HCT116 (cell line): ENCODE data around the gene GNAS. TPM values are rescaled to one million over a fixed set of nuclear protein-coding genes. Genes with fewer than 3 reads are reported as not detected.

ENCODE experiments used
- ATAC-seq: fragments of 200-7000 bp; cut with Tn5 transposase; 2 replicates; pipeline ENCODE4 v1.9.1; 2020; ENCODE audit warnings: mild to moderate bottlenecking, moderate library complexity
- BruUV-seq: library from RNA; stranded (reverse); fragments of 400-500 nt; replicated peaks from 2 replicates; lab custom pipeline; 2021; lab: Mats Ljungman, UMichigan
- CTCF ChIA-PET: fragments of 300-600 bp; sonication (Branson Sonifier 250); formaldehyde crosslinking; loops from one replicate; lab custom pipeline; 2021; ENCODE audit warnings: antibody characterized with exemption; lab: Charles Lee
- POLR2A ChIA-PET: fragments of 300-600, 350-600 bp; sonication (Branson Sonifier 250); formaldehyde crosslinking; loops from one replicate; lab custom pipeline; 2021; ENCODE audit warnings: antibody characterized with exemption; lab: Charles Lee
- RAD21 ChIA-PET, 2 experiments: fragments of 300-600 bp; sonication (Branson Sonifier 250); formaldehyde crosslinking; loops; one replicate each; lab custom pipeline; 2023; ENCODE audit warnings: low total read pairs in 2 of 2; ENCODE audit not compliant: uncharacterized antibody in 2 of 2, unreplicated experiment in 2 of 2, low non-redundant PET in 1 of 2; lab: Charles Lee
- DNase-seq: peaks from one replicate; pipeline ENCODE4 v3.0.0-alpha.2; 2010; ENCODE audit warnings: low read depth, low spot score
- H2AFZ ChIP-seq: fragments of 200-600 bp; shearing (Covaris generic), sonication (generic); 2 replicates; pipeline ENCODE4 v1.6.1; 2017; ENCODE audit warnings: low read depth, mixed run types, mixed read lengths, antibody characterized with exemption, low read length; ENCODE audit not compliant: poor library complexity, severe bottlenecking
- H3K27ac ChIP-seq: 2 replicates; pipeline ENCODE4 v1.5.1; 2012; ENCODE audit warnings: low read depth, low read length
- H3K27me3 ChIP-seq: fragments of 200-600 bp; sonication (generic); 2 replicates; pipeline ENCODE4 v1.6.1; 2016; ENCODE audit warnings: mixed run types, low read length, mixed read lengths; ENCODE audit not compliant: insufficient read depth
- H3K36me3 ChIP-seq, 2 experiments: fragments of 200-500 bp in 1 of 2; fragments of 200-600 bp in 1 of 2; sonication (Bioruptor generic) in 1 of 2; sonication (generic) in 1 of 2; 2 replicates each; pipeline versions ENCODE4 v1.5.1 to v1.6.1; 2014 to 2016; ENCODE audit warnings: low read length in 2 of 2, inconsistent platforms in 1 of 2, mixed read lengths in 1 of 2, mixed run types in 1 of 2; ENCODE audit not compliant: insufficient read depth in 2 of 2, control insufficient read depth in 1 of 2
- H3K4me1 ChIP-seq, 2 experiments: fragments of 200-600 bp in 1 of 2; sonication (generic) in 1 of 2; 2 replicates each; pipeline versions ENCODE4 v1.5.1 to v1.6.1; 2012 to 2017; ENCODE audit warnings: low read length in 2 of 2, inconsistent platforms in 1 of 2, mild to moderate bottlenecking in 1 of 2, mixed read lengths in 1 of 2, mixed run types in 1 of 2, moderate library complexity in 1 of 2; ENCODE audit not compliant: insufficient read depth in 2 of 2, control insufficient read depth in 1 of 2
- H3K4me2 ChIP-seq: fragments of 200-600 bp; sonication (generic); 2 replicates; pipeline ENCODE4 v1.6.1; 2017; ENCODE audit warnings: mixed run types, low read length, mixed read lengths
- H3K4me3 ChIP-seq, 2 experiments: fragments of 200-600 bp in 1 of 2; sonication (generic) in 1 of 2; replicated peaks in 1 of 2; 2 replicates each; pipeline ENCODE4 v1.5.1; 2011 to 2016; ENCODE audit warnings: low read length in 2 of 2, control low read depth in 1 of 2, low read depth in 1 of 2, mild to moderate bottlenecking in 1 of 2, mixed read lengths in 1 of 2, mixed run types in 1 of 2
- H3K79me2 ChIP-seq: fragments of 200-600 bp; sonication (generic); 2 replicates; pipeline ENCODE4 v1.6.1; 2017; ENCODE audit warnings: mild to moderate bottlenecking, mixed run types, low read length, moderate library complexity, mixed read lengths; ENCODE audit not compliant: insufficient read depth
- H3K9ac ChIP-seq: fragments of 200-600 bp; sonication (generic); 2 replicates; pipeline ENCODE4 v1.6.1; 2016; ENCODE audit warnings: low read length, mixed read lengths
- H3K9me2 ChIP-seq: fragments of 200-600 bp; sonication (generic), shearing (Covaris generic); 2 replicates; pipeline ENCODE4 v1.6.1; 2017; ENCODE audit warnings: mixed run types, mild to moderate bottlenecking, moderate library complexity; ENCODE audit not compliant: insufficient read depth
- H3K9me3 ChIP-seq, 2 experiments: fragments of 200-500 bp in 1 of 2; fragments of 200-600 bp in 1 of 2; sonication (Bioruptor generic) in 1 of 2; sonication (generic) in 1 of 2; 2 replicates each; pipeline ENCODE4 v1.6.1; 2014 to 2017; ENCODE audit warnings: low read length in 2 of 2, mixed read lengths in 2 of 2, inconsistent platforms in 1 of 2, low read depth in 1 of 2, mild to moderate bottlenecking in 1 of 2, mixed run types in 1 of 2, moderate library complexity in 1 of 2; ENCODE audit not compliant: control insufficient read depth in 1 of 2, insufficient read depth in 1 of 2
- H4K20me1 ChIP-seq: fragments of 200-600 bp; sonication (generic), shearing (Covaris generic); 2 replicates; pipeline ENCODE4 v1.6.1; 2017; ENCODE audit warnings: mixed run types, mild to moderate bottlenecking, moderate library complexity; ENCODE audit not compliant: insufficient read depth
- CBX3 ChIP-seq: IDR thresholded peaks from 2 replicates; pipeline ENCODE4 v1.6.1; 2012; ENCODE audit warnings: low read depth
- ELF1 ChIP-seq: IDR thresholded peaks from 2 replicates; pipeline ENCODE4 v1.6.1; 2012; ENCODE audit warnings: low read depth, borderline replicate concordance
- EZH2 ChIP-seq: fragments of 200-600 bp; sonication (generic); IDR thresholded peaks from 2 replicates; pipeline ENCODE4 v1.6.1; 2017; ENCODE audit warnings: antibody characterized with exemption, mixed run types
- EZH2phosphoT487 ChIP-seq: fragments of 200-600 bp; IDR thresholded peaks from 2 replicates; pipeline ENCODE4 v1.6.1; 2018; ENCODE audit warnings: antibody characterized with exemption, borderline replicate concordance
- RAD21 ChIP-seq: IDR thresholded peaks from 2 replicates; pipeline ENCODE4 v1.6.1; 2012; ENCODE audit warnings: low read depth, mild to moderate bottlenecking
- SIN3A ChIP-seq: IDR thresholded peaks from 2 replicates; pipeline ENCODE4 v1.6.1; 2012; ENCODE audit warnings: low read depth
- SRF ChIP-seq: IDR thresholded peaks from 2 replicates; pipeline ENCODE4 v1.6.1; 2012; ENCODE audit warnings: low read depth
- TCF7L2 ChIP-seq: IDR thresholded peaks from 2 replicates; pipeline ENCODE4 v1.7.0; 2011; ENCODE audit warnings: borderline replicate concordance, inconsistent platforms; ENCODE audit not compliant: insufficient read depth, insufficient read length; ENCODE audit errors: extremely low read depth
- ZFX ChIP-seq: fragments of 450-650 bp; IDR thresholded peaks from 2 replicates; pipeline ENCODE4 v1.6.1; 2017
- intact Hi-C: fragments of 100-400 bp; cut with micrococcal nuclease; formaldehyde crosslinking; loops from 2 replicates; pipeline ENCODE4 v1.10.0; 2022
- total RNA-seq: library from RNA; stranded (reverse); gene quantifications from one replicate; pipeline ENCODE4 v1.2.1, GENCODE V29; 2021; ENCODE audit not compliant: unreplicated experiment
- TF ChIP-seq, protein P1 (sequence below): IDR thresholded peaks from 2 replicates; pipeline ENCODE4 v1.6.1; 2012; ENCODE audit warnings: low read depth
- TF ChIP-seq, protein P2 (sequence below): IDR thresholded peaks from 2 replicates; pipeline ENCODE4 v1.6.1; 2011; ENCODE audit warnings: mild to moderate bottlenecking, low read length, moderate library complexity; ENCODE audit not compliant: insufficient replicate concordance; ENCODE audit errors: extremely low read depth
- TF ChIP-seq, protein P3 (sequence below): IDR thresholded peaks from 2 replicates; pipeline ENCODE4 v1.6.1; 2012

The GNAS gene
- total RNA-seq, 1 experiment from 2014 or later, result 699 TPM

DNA sequence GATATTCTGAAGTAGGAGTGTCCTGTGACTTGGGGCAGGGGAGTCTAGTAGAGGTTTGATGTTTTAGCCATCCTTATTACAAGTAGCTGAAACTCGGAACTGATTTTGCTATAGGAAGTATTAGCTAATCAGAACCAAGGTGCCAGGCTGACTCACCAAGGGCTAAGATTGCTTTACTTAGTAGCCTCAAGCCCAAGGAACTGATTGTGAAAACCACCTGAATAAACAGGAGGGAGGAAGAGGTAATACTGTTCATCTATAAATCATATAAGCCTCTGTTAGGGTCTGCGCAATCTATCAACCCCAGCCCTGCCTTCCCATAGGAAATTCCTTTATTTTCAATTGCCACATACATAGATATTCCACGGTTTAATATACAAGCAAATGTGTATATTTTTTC lies 54.4 kb downstream of the GNAS start:
- ChIA-PET RAD21 (no interaction called here), POLR2A (no interaction called here), CTCF (no interaction called here)
- Histone ChIP-seq H3K27me3 (no peaks in the 10 kb centered on the region), H3K9me3 (no peaks in the 10 kb centered on the region), H3K9me2 (no peaks in the 10 kb centered on the region), H4K20me1 (peaks cover 10% of the 10 kb centered on the region; the same call in 1 of the 2 replicates), H2AFZ (no peak overlapping the region), H3K4me2 (peak overlapping the region; percentile 49; the same call in 1 of the 2 replicates), H3K9ac (no peak overlapping the region), H3K4me1 (peaks cover 18 to 20% of the 10 kb centered on the region in 2 experiments), H3K36me3 (peaks cover 61 to 83% of the 10 kb centered on the region in 2 experiments), H3K79me2 (peaks cover 47% of the 10 kb centered on the region), H3K4me3 (no peak overlapping the region), H3K27ac (peak overlapping the region; percentile 29; the same call in 1 of the 2 replicates)
- ATAC-seq, result no peak
- BruUV-seq, result no TSS peak
- TF ChIP-seq ZFX (no peak), EZH2 (no peak), EZH2phosphoT487 (no peak), RAD21 (no peak), SRF (no peak), TCF7L2 (no peak), ELF1 (no peak), CBX3 (no peak), SIN3A (no peak)
- TF ChIP-seq, protein P1, sequence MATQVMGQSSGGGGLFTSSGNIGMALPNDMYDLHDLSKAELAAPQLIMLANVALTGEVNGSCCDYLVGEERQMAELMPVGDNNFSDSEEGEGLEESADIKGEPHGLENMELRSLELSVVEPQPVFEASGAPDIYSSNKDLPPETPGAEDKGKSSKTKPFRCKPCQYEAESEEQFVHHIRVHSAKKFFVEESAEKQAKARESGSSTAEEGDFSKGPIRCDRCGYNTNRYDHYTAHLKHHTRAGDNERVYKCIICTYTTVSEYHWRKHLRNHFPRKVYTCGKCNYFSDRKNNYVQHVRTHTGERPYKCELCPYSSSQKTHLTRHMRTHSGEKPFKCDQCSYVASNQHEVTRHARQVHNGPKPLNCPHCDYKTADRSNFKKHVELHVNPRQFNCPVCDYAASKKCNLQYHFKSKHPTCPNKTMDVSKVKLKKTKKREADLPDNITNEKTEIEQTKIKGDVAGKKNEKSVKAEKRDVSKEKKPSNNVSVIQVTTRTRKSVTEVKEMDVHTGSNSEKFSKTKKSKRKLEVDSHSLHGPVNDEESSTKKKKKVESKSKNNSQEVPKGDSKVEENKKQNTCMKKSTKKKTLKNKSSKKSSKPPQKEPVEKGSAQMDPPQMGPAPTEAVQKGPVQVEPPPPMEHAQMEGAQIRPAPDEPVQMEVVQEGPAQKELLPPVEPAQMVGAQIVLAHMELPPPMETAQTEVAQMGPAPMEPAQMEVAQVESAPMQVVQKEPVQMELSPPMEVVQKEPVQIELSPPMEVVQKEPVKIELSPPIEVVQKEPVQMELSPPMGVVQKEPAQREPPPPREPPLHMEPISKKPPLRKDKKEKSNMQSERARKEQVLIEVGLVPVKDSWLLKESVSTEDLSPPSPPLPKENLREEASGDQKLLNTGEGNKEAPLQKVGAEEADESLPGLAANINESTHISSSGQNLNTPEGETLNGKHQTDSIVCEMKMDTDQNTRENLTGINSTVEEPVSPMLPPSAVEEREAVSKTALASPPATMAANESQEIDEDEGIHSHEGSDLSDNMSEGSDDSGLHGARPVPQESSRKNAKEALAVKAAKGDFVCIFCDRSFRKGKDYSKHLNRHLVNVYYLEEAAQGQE, result no peak
- TF ChIP-seq, protein P2, sequence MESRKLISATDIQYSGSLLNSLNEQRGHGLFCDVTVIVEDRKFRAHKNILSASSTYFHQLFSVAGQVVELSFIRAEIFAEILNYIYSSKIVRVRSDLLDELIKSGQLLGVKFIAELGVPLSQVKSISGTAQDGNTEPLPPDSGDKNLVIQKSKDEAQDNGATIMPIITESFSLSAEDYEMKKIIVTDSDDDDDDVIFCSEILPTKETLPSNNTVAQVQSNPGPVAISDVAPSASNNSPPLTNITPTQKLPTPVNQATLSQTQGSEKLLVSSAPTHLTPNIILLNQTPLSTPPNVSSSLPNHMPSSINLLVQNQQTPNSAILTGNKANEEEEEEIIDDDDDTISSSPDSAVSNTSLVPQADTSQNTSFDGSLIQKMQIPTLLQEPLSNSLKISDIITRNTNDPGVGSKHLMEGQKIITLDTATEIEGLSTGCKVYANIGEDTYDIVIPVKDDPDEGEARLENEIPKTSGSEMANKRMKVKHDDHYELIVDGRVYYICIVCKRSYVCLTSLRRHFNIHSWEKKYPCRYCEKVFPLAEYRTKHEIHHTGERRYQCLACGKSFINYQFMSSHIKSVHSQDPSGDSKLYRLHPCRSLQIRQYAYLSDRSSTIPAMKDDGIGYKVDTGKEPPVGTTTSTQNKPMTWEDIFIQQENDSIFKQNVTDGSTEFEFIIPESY, result no peak
- TF ChIP-seq, protein P3, sequence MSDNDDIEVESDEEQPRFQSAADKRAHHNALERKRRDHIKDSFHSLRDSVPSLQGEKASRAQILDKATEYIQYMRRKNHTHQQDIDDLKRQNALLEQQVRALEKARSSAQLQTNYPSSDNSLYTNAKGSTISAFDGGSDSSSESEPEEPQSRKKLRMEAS, result no peak
- intact Hi-C loops, result loop anchor here (10.0 kb wide), 1 partner anchor 78 kb away; the partner anchor contains the start of gene NELFCD
- DNase-seq, result no peak
